DMS53 (cell line): ENCODE results near the gene FAM90A26.
"Not testable (repeated sequence)": the region's sequence is repeated elsewhere in the genome, so short reads cannot be mapped to it uniquely, and the experiment has no call there.

Experiments used
- DNase-seq: peaks from one replicate; lab custom pipeline; 2025; lab: John Stamatoyannopoulos, UW

Gene FAM90A26

GRCh38 chr4:9169791-9170459, at the start of gene FAM90A26:
FAM90A26 (plus strand) TSS chr4:9170409; CDS start chr4:9173173, 2,764 bp downstream.
- not testable (repeated sequence) for DNase-seq

GRCh38 chr4:9122711-9123110, 47.5 kb upstream of the FAM90A26 start:
- DNase-seq = not testable (repeated sequence)

GRCh38 chr4:9123572-9124007, 46.6 kb upstream of the FAM90A26 start:
- DNase-seq = peak; percentile 66

GRCh38 chr4:9125601-9126161, 44.5 kb upstream of the FAM90A26 start:
- DNase-seq = not testable (repeated sequence)

GRCh38 chr4:9131420-9131819, 38.8 kb upstream of the FAM90A26 start:
- DNase-seq = not testable (repeated sequence)

GRCh38 chr4:9132849-9133248, 37.4 kb upstream of the FAM90A26 start:
- not testable (repeated sequence) for DNase-seq

- DNase-seq = not testable (repeated sequence)
Measured at GRCh38 chr4:9134011-9134410, 36.2 kb upstream of the FAM90A26 start.

- DNase-seq = not testable (repeated sequence)
Measured at GRCh38 chr4:9134556-9134955, 35.7 kb upstream of the FAM90A26 start.

- not testable (repeated sequence) for DNase-seq
Measured at GRCh38 chr4:9141050-9141449, 29.2 kb upstream of the FAM90A26 start.

- not testable (repeated sequence) for DNase-seq
Measured at GRCh38 chr4:9142786-9143185, 27.4 kb upstream of the FAM90A26 start.

GRCh38 chr4:9143421-9144080, 26.7 kb upstream of the FAM90A26 start:
- no peak for DNase-seq

- DNase-seq = no peak
Measured at GRCh38 chr4:9146967-9147366, 23.2 kb upstream of the FAM90A26 start.

- DNase-seq = not testable (repeated sequence)
Measured at GRCh38 chr4:9147368-9147767, 22.8 kb upstream of the FAM90A26 start.

- not testable (repeated sequence) for DNase-seq
Measured at GRCh38 chr4:9148611-9149409, 21.4 kb upstream of the FAM90A26 start.

GRCh38 chr4:9151809-9152179, 18.4 kb upstream of the FAM90A26 start:
- DNase-seq = not testable (repeated sequence)

- not testable (repeated sequence) for DNase-seq
Measured at GRCh38 chr4:9152180-9153007, 17.8 kb upstream of the FAM90A26 start.

- not testable (repeated sequence) for DNase-seq
Measured at GRCh38 chr4:9153008-9153570, 17.1 kb upstream of the FAM90A26 start.

- not testable (repeated sequence) for DNase-seq
Measured at GRCh38 chr4:9153571-9154157, 16.5 kb upstream of the FAM90A26 start.

GRCh38 chr4:9155101-9155886, 14.9 kb upstream of the FAM90A26 start:
- DNase-seq = not testable (repeated sequence)

- DNase-seq = not testable (repeated sequence)
Measured at GRCh38 chr4:9158392-9158791, 11.8 kb upstream of the FAM90A26 start.
